COLO668 (cell line): ENCODE results near the gene ZBTB20.
"Not testable (repeated sequence)": the region's sequence is repeated elsewhere in the genome, so short reads cannot be mapped to it uniquely, and the experiment has no call there.

Experiments used
- DNase-seq: peaks from one replicate; lab custom pipeline; 2025; ENCODE audit not compliant: unreplicated experiment; lab: John Stamatoyannopoulos, UW

The ZBTB20 gene

DNA sequence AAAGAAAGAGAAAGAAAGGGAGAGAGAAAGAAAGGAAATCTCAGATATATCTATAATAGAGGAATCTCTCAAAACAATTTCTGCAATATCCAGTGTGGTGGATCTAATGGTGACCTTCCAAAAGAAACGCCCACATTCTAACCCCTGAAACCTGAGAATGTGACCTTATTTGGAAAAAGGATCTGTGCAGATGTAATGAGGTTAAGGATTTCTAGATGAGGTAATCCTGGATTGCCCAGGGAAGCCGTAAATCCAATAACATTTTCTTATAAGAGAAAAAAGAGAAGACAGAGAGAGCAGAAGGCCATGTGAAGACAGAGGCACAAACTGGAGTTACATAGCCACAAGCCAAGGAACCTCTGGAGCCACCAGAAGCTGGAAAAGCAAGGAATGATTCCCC, 307.6 kb downstream of the ZBTB20 start:
- DNase-seq, result no peak

DNA sequence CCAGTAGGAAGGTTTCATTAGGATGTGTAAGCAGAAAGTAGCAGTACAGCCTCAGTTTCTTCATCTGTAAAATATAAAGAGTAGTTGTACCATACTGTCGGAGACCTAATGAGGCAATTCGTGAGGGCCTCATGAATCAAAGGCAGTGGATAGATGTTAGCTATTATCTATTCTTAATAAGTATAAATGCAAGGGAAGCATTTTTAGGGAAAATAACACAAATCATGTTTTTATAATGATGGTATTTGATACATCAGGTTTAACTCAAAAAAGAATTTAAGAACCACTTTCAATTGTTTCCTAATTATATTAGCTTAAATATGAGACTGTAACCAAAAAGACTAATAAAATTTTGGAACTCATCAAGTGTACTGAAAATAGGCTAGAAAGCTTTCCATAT, 309.1 kb downstream of the ZBTB20 start:
- no peak for DNase-seq

DNA sequence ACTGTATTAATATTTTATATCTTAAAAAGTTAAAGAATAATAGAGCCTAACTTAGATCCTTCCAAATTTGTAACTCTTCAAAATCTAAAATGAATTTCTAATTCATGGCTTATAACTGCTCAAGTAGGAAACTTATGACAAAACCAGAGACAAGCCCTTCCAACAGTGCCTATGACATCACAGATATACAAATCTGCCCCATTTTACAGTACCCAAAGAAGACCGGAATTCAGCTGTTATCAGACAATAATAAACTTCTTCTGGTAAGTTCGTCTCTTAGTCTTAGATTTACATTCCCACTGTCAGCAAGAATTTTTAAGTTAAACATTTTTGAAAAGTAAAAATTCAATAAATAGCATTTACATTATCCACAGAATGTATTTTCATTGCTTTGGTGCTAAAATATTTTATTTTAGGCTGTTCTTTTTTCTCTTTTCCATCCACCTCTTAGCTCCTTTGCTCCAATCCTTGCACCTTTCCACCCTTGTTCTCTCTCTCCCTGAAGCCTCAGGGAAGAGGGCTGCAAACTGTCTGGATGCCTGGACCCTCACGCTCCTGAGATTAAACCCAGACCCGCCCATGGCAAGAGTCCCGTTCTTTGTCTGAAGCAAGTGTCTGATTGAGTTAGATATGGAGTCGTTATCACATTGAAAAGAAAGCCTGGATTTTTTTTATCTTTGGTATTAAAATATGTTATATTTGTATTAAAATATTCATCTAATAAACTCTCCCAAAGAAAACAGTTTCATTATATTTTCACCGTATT, 312.7 kb downstream of the ZBTB20 start:
- DNase-seq, result no peak

GRCh38 chr3:114831861-114832260, 315.2 kb downstream of the ZBTB20 start:
- DNase-seq, result no peak

DNA sequence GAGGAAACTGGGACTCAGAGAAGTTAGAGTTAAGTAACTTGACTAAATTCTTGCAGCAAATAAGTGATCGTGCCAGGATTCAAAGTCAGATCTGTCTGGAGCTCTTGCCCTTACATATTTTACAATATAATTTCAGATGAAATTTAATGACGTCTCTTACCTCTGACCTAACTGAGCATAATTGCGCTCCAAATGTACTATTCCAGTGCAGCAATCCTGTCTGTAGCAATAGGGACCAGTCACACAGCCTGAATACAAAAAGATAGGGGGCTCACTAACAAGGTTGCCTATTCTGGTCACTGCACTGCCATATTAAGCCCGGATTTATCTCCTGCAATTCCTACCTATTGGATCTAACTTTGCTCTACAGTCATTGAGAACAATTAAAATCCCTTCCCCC, 316.4 kb downstream of the ZBTB20 start:
- DNase-seq, result no peak

DNA sequence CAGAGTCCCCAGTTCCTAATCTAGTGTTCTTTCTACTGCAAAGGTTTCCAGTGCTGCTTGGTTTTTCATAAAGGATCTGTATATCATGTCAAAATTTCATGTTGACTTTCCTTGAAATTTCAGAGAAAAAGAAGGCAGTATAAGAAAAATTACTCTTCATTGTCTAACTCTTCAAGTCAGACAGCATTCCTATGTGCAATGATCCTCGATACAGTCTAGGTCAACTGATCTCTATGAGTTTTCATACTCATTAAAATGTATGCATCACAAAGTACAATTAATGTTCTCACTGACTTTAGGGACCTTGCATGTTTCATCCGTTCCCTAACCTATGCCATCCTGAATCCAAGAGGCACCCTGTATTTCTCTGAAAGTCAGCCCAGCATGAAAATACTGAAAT, 317.3 kb downstream of the ZBTB20 start:
- no peak for DNase-seq

DNA sequence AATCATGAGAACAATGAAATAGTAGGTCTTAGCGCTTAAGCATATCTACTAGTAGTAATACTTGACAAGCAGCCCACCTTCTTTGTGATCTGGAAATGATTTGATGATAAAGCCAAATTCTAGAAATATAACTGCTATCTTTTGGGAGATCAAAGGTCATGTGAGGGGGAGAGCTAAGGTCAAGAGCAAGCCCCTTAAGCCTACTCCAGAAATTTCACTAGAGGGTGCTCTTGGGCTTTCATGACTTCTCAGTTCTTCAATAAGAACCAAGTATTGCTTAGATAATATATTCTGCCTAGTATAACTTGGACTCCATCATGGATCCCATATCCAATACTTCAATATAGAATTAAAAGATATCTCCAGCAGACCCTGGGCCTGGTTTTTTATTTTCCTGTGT, 319.6 kb downstream of the ZBTB20 start:
- DNase-seq, result peak; percentile 9

- no peak for DNase-seq
Observed at GRCh38 chr3:114824014-114824413, 323.1 kb downstream of the ZBTB20 start.

DNA sequence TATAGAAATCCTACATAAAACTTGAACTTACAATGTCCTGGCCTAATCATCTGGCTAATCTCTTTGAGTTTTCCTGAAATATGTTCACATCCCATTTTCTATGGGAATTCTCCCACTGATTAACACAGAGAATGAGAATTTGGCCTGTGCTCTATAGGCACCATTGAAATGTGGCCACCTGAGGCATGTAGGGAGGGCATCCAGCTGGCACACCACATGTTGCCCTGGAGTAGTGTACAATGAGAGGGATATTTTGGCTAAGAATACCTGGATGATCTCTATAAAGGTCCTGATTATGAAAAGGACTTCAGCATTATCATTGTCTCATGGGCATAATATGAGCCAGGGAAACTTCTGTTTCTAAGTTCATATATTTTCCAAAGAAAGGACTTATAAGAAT, 324.0 kb downstream of the ZBTB20 start:
- no peak for DNase-seq

DNA sequence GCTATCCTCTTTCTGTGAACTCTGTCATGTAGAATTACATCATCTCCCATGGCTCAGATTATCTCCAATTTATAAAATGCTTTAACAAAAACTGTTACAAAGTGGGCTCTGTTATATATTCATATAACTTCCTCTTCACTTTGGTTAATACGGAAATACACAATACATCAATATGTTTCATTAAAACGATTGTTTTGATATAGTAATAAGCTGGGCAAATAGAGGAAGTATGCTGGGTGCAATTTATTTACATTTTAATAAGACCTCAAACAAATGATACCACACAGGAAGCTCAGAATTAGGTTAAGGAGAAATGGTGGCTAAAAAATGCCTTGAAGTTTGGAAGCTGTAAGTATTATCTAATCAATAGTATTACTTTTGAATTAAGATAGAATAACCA, 331.0 kb downstream of the ZBTB20 start:
- no peak for DNase-seq

GRCh38 chr3:114812541-114813238, 334.4 kb downstream of the ZBTB20 start:
- DNase-seq, result not testable (repeated sequence)

GRCh38 chr3:114809668-114810413, 337.2 kb downstream of the ZBTB20 start:
- DNase-seq, result no peak

GRCh38 chr3:114804099-114804498, 343.0 kb downstream of the ZBTB20 start:
- DNase-seq, result no peak

- DNase-seq, result no peak
Observed at GRCh38 chr3:114803042-114803695, 343.9 kb downstream of the ZBTB20 start.

DNA sequence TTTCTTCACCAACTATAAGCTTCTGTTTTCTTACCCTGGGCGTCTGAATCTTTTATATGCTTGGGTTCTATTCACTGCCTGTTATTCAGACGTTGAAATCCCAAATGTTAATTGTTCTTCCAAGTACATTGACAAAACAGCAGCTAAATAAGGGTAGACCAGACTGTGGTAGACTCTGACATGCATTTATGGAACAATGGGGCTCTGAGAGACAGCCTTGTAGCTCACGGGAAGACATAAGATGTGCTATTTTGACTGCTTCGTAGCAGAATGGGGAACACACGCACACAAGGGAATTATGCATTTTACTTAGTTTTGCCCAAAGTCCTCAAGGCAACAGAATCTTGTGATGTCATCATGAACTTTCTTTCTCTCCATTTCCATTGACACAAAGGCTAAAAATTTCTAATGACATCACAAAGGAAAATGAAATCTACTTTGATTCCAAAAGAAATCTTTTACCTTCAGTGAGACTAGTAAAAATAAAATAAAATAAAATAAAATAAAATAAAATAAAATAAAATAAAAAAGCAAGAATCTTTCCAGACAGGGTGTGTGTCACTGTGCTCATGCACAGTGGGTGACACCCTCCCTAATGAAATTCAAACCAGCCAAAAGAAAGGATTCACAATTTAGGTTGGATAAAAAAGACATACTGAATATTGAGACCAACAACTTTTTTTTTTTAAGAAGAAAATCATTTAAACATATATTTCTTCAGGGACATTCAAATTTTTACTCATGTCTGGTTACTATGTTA, 346.6 kb downstream of the ZBTB20 start:
- DNase-seq, result no peak

GRCh38 chr3:114799816-114800215, 347.3 kb downstream of the ZBTB20 start:
- no peak for DNase-seq

DNA sequence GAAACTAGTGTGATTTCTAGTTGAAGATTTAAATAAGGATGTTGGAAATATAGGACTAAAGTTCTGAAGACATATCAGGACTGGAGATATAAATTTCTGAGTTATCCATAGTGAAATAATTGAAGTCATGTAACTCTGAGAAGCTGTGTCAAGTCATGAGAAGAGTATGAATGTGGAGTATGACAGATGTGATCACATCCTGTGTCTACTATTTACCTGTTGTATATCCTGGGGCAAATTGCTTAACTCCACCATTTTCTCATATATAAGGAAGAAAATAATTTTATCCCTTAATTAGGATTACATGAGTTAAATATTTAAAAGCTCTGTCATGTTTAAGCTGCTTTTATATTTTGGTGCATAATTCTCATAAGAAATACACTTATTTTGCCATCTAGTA, 350.3 kb downstream of the ZBTB20 start:
- DNase-seq, result no peak

- no peak for DNase-seq
Observed at GRCh38 chr3:114794894-114795630, 352.0 kb downstream of the ZBTB20 start.

GRCh38 chr3:114792159-114792918, 354.7 kb downstream of the ZBTB20 start:
- DNase-seq, result no peak
